ENCODE data around the gene FREY1. TPM values are rescaled to one million over a fixed set of nuclear protein-coding genes. Genes with fewer than 3 reads are reported as not detected.

The FREY1 gene
- total RNA-seq, 3 donors from 2014 or later: 0.48 to 3.2 (median 0.98) TPM

GRCh38 chr11:45926001-45926401 lies 18.9 kb upstream of the FREY1 start:
- no peak overlapping the region for H3K27ac ChIP-seq
- H3K4me1 ChIP-seq: peaks cover 0 to 11% of the 10 kb centered on the region in 2 donors
- H3K27me3 ChIP-seq: no peaks in the 10 kb centered on the region
- H3K36me3 ChIP-seq: no peaks in the 10 kb centered on the region
- H3K9me3 ChIP-seq: no peaks in the 10 kb centered on the region
- DNase-seq (ENCODE audit: low spot score in 2 of 2): peak in 1 of 2 donors; percentile 16
- H3K4me3 ChIP-seq: no peak overlapping the region
- intact Hi-C loops (cut with DNase I; ENCODE audit: low total_unique reads): no loop called here
- TF ChIP-seq POLR2A (IDR thresholded peaks at IDR 0.05) (no peak), CTCF (IDR thresholded peaks at IDR 0.05) (no peak), POLR2AphosphoS5 (IDR thresholded peaks at IDR 0.05) (no peak)

- intact Hi-C loops (cut with DNase I; ENCODE audit: low total_unique reads): no loop called here
- Histone ChIP-seq H3K27ac (no peak overlapping the region), H3K27me3 (no peaks in the 10 kb centered on the region), H3K36me3 (no peaks in the 10 kb centered on the region), H3K4me1 (peaks cover 0 to 14% of the 10 kb centered on the region in 2 donors), H3K9me3 (no peaks in the 10 kb centered on the region), H3K4me3 (no peak overlapping the region)
- TF ChIP-seq POLR2AphosphoS5 (IDR thresholded peaks at IDR 0.05): no peak
- TF ChIP-seq CTCF (IDR thresholded peaks at IDR 0.05): no peak
- TF ChIP-seq POLR2A (IDR thresholded peaks at IDR 0.05): no peak
- DNase-seq (ENCODE audit: low spot score in 2 of 2): no peak
These were observed 18.5 kb upstream of the FREY1 start for GRCh38 chr11:45925550-45925949.

- H3K27me3 ChIP-seq: no peaks in the 10 kb centered on the region
- H3K9me3 ChIP-seq: no peaks in the 10 kb centered on the region
- no peak overlapping the region for H3K27ac ChIP-seq
- no peak overlapping the region for H3K4me3 ChIP-seq
- no peaks in the 10 kb centered on the region for H3K36me3 ChIP-seq
- TF ChIP-seq POLR2A (IDR thresholded peaks at IDR 0.05) (no peak), POLR2AphosphoS5 (IDR thresholded peaks at IDR 0.05) (no peak), CTCF (IDR thresholded peaks at IDR 0.05) (no peak)
- DNase-seq (ENCODE audit: low spot score in 2 of 2): peak in 1 of 2 donors; percentile 15
- intact Hi-C loops (cut with DNase I; ENCODE audit: low total_unique reads): no loop called here
- H3K4me1 ChIP-seq: peaks cover 0 to 19% of the 10 kb centered on the region in 2 donors
These were observed 17.9 kb upstream of the FREY1 start for GRCh38 chr11:45924927-45925326.

GRCh38 chr11:45924036-45924915 lies 17.2 kb upstream of the FREY1 start:
- peak overlapping the region in 1 of 2 donors; percentile 2 for H3K27ac ChIP-seq
- no peaks in the 10 kb centered on the region for H3K36me3 ChIP-seq
- no peak for TF ChIP-seq POLR2A (IDR thresholded peaks at IDR 0.05)
- TF ChIP-seq POLR2AphosphoS5 (IDR thresholded peaks at IDR 0.05): no peak
- TF ChIP-seq CTCF (IDR thresholded peaks at IDR 0.05): no peak
- no peaks in the 10 kb centered on the region for H3K9me3 ChIP-seq
- intact Hi-C loops (cut with DNase I; ENCODE audit: low total_unique reads): no loop called here
- no peaks in the 10 kb centered on the region for H3K27me3 ChIP-seq
- H3K4me3 ChIP-seq: no peak overlapping the region
- DNase-seq (ENCODE audit: low spot score in 2 of 2): peak; percentile 21 to 43
- H3K4me1 ChIP-seq: peaks cover 0 to 14% of the 10 kb centered on the region in 2 donors

- TF ChIP-seq POLR2A (IDR thresholded peaks at IDR 0.05): no peak
- TF ChIP-seq CTCF (IDR thresholded peaks at IDR 0.05): no peak
- no peak for TF ChIP-seq POLR2AphosphoS5 (IDR thresholded peaks at IDR 0.05)
- Histone ChIP-seq H3K27ac (peak within 1 kb of the TSS; percentile 83 to 88), H3K9me3 (no peaks in the 10 kb centered on the region), H3K27me3 (no peaks in the 10 kb centered on the region), H3K36me3 (no peaks in the 10 kb centered on the region), H3K4me3 (peak within 1 kb of the TSS; percentile 13 to 79 (median 67)), H3K4me1 (peaks cover 0 to 14% of the 10 kb centered on the region in 2 donors)
- DNase-seq (ENCODE audit: low spot score in 2 of 2): peak; percentile 50 to 61
- intact Hi-C loops (cut with DNase I; ENCODE audit: low total_unique reads): no loop called here
These were observed 15.5 kb upstream of the FREY1 start, which contains the start of gene LARGE2 for GRCh38 chr11:45922425-45923082. TSS of gene LARGE2 (plus strand) at chr11:45922656. CDS start at chr11:45922883, 227 bp downstream.
